PC-9 (cell line): ENCODE results near the gene TMPRSS4. TPM values are rescaled to one million over a fixed set of nuclear protein-coding genes. Genes with fewer than 3 reads are reported as not detected.

Experiments
- BruUV-seq: library from RNA; stranded (reverse); fragments of 400-500 nt; replicated peaks from 2 replicates; lab custom pipeline; 2021; lab: Mats Ljungman, UMichigan
- CTCF ChIA-PET: fragments of 300-600 bp; sonication (Branson Sonifier 250); formaldehyde crosslinking; loops from one replicate; lab custom pipeline; 2022; ENCODE audit warnings: antibody characterized with exemption; lab: Charles Lee
- POLR2A ChIA-PET: fragments of 300-600 bp; sonication (Branson Sonifier 250); formaldehyde crosslinking; loops from one replicate; lab custom pipeline; 2022; ENCODE audit warnings: antibody characterized with exemption; ENCODE audit not compliant: unreplicated experiment; lab: Charles Lee
- DNase-seq, 2 experiments: peaks; one replicate each; pipeline versions ENCODE4 v3.0.0 to v3.0.0-alpha.2; 2015 to 2022; ENCODE audit warnings: mixed read lengths in 1 of 2
- H2AFZ ChIP-seq: fragments of 200-600 bp; sonication (generic); 2 replicates; pipeline ENCODE4 v1.8.1; 2017; ENCODE audit warnings: antibody characterized with exemption
- H3F3A ChIP-seq: fragments of 200-600 bp; sonication (generic); 2 replicates; pipeline ENCODE4 v1.8.1; 2017; ENCODE audit warnings: antibody characterized with exemption, mild to moderate bottlenecking, low read depth; ENCODE audit not compliant: insufficient read depth
- H3K27ac ChIP-seq: fragments of 200-600 bp; sonication (generic); 2 replicates; pipeline ENCODE4 v1.6.1; 2016; ENCODE audit warnings: mixed run types
- H3K27me3 ChIP-seq: fragments of 200-600 bp; sonication (generic); 2 replicates; pipeline ENCODE4 v1.6.1; 2016; ENCODE audit warnings: low read depth, mixed run types; ENCODE audit not compliant: insufficient read depth
- H3K36me3 ChIP-seq: fragments of 200-600 bp; sonication (generic); 2 replicates; pipeline ENCODE4 v1.6.1; 2016; ENCODE audit warnings: low read depth, mixed run types
- H3K4me1 ChIP-seq: fragments of 200-600 bp; sonication (generic); replicated peaks from 2 replicates; pipeline ENCODE4 v1.6.1; 2016; ENCODE audit warnings: mixed run types; ENCODE audit not compliant: insufficient read depth
- H3K4me2 ChIP-seq: fragments of 200-600 bp; sonication (generic); 2 replicates; pipeline ENCODE4 v1.6.1; 2017; ENCODE audit warnings: mixed run types
- H3K4me3 ChIP-seq: fragments of 200-600 bp; sonication (generic); 2 replicates; pipeline ENCODE4 v1.6.1; 2016; ENCODE audit warnings: mixed run types
- H3K79me2 ChIP-seq: fragments of 200-600 bp; sonication (generic); 2 replicates; pipeline ENCODE4 v1.6.1; 2017; ENCODE audit warnings: low read depth, mixed run types
- H3K9me2 ChIP-seq: fragments of 200-600 bp; sonication (generic); 2 replicates; pipeline ENCODE4 v1.8.1; 2017; ENCODE audit warnings: mild to moderate bottlenecking; ENCODE audit not compliant: insufficient read depth
- H3K9me3 ChIP-seq: fragments of 200-600 bp; sonication (generic); 2 replicates; pipeline ENCODE4 v1.8.1; 2016; ENCODE audit warnings: low read depth; ENCODE audit not compliant: insufficient read depth
- H4K20me1 ChIP-seq: fragments of 200-600 bp; sonication (generic); 2 replicates; pipeline ENCODE4 v1.8.1; 2017; ENCODE audit not compliant: insufficient read depth
- EZH2 ChIP-seq: fragments of 200-600 bp; sonication (generic); IDR thresholded peaks from 2 replicates; pipeline ENCODE4 v1.8.0; 2017; ENCODE audit warnings: antibody characterized with exemption, low read depth
- intact Hi-C: fragments of 100-400 bp; cut with micrococcal nuclease; formaldehyde crosslinking; loops from one replicate; pipeline ENCODE4 v1.10.0; 2022; ENCODE audit not compliant: unreplicated experiment
- total RNA-seq: library from RNA; stranded (reverse); gene quantifications from 2 replicates; pipeline ENCODE4 v1.2.3, GENCODE V29; 2021
- TF ChIP-seq, protein P1 (sequence below): fragments of 200-600 bp; sonication (generic); conservative IDR thresholded peaks from 2 replicates; pipeline ENCODE4 v1.6.1; 2017; ENCODE audit warnings: mixed run types, antibody characterized with exemption, mild to moderate bottlenecking, moderate library complexity

TMPRSS4 gene
- total RNA-seq, 1 experiment from 2014 or later = 27.6 TPM

DNA sequence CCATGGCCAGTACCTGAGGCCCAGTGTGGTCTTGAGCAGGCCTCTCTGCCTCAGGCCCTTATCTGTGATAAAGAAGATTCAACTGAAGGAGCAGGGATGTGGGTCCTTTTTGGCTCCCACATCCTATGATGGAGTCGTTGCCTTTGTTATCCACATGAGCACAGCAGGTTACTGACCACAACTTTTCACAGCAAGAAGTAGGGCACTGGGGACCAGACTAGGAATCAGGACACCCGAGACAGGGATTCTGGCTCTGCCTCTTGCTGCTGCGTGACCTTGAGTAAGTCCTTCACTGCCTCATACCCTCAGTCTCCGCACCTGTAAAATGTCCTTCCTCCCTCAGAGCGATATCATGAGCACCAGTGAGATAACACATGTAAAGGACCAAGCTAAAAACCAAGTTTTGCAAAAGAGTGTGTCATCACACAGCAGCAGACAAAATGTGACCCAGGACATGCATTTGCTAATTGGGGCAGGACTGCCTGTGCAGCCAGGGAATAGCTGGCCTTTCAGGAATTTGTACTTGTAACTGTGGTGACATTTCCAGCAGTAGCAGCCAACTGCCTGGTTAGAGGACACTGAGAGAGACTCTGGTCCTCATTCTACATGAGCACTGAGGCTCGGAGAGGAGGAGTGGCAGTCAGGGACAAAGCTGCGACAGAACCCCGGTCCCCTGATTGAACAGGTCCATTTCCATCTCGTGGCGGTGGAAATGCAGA lies 23.1 kb downstream of the TMPRSS4 start:
- Histone ChIP-seq H4K20me1 (no peaks in the 10 kb centered on the region), H3K9me3 (no peaks in the 10 kb centered on the region), H2AFZ (no peak overlapping the region), H3K4me1 (no peaks in the 10 kb centered on the region), H3K79me2 (no peaks in the 10 kb centered on the region), H3K4me2 (no peak overlapping the region), H3K36me3 (no peaks in the 10 kb centered on the region), H3F3A (no peaks in the 10 kb centered on the region), H3K27ac (no peak overlapping the region), H3K27me3 (no peaks in the 10 kb centered on the region), H3K4me3 (no peak overlapping the region), H3K9me2 (no peaks in the 10 kb centered on the region)
- intact Hi-C loops = no loop called here
- DNase-seq = no peak
- TF ChIP-seq, protein P1, sequence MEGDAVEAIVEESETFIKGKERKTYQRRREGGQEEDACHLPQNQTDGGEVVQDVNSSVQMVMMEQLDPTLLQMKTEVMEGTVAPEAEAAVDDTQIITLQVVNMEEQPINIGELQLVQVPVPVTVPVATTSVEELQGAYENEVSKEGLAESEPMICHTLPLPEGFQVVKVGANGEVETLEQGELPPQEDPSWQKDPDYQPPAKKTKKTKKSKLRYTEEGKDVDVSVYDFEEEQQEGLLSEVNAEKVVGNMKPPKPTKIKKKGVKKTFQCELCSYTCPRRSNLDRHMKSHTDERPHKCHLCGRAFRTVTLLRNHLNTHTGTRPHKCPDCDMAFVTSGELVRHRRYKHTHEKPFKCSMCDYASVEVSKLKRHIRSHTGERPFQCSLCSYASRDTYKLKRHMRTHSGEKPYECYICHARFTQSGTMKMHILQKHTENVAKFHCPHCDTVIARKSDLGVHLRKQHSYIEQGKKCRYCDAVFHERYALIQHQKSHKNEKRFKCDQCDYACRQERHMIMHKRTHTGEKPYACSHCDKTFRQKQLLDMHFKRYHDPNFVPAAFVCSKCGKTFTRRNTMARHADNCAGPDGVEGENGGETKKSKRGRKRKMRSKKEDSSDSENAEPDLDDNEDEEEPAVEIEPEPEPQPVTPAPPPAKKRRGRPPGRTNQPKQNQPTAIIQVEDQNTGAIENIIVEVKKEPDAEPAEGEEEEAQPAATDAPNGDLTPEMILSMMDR = no peak
- no peak for TF ChIP-seq EZH2
- ChIA-PET POLR2A (no interaction called here), CTCF (interaction anchor here (0.9 kb wide), 1 partner anchor 172 kb away, joined by 7 read pairs; no protein-coding TSS in a partner anchor)
- no TSS peak for BruUV-seq

DNA sequence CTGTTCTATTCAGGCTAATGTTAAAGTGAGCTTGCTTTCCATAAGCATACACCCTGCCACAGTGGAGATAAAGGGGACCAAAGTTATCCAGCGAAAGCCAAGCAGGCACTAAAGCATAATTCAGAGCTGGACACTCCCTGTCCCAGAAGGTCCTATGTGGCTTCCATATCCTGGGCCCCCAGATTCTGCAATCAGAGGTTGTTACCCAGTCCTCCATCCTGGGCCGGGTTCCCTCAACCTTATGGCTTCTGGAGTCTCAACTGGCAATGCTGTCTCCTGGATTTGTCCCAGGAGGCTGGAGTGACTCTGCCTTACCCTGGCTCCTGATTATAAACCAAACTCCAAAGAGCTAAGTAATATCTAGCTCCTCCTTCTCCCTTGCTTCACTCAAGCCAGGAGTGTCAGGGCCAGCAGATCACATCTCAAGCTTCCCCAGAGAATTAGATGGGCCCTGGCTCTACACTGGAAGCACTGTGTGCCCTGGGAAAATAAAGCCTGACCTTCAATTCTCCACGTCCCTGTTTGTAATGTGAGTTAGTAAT lies 23.9 kb downstream of the TMPRSS4 start:
- TF ChIP-seq, protein P1 = no peak
- no peak for TF ChIP-seq EZH2
- H3K4me2 ChIP-seq = no peak overlapping the region
- H3K9me3 ChIP-seq = no peaks in the 10 kb centered on the region
- H3F3A ChIP-seq = no peaks in the 10 kb centered on the region
- POLR2A ChIA-PET = no interaction called here
- DNase-seq = no peak
- H3K9me2 ChIP-seq = no peaks in the 10 kb centered on the region
- intact Hi-C loops = no loop called here
- H3K4me1 ChIP-seq = no peaks in the 10 kb centered on the region
- no peak overlapping the region for H3K27ac ChIP-seq
- no TSS peak for BruUV-seq
- H2AFZ ChIP-seq = no peak overlapping the region
- H4K20me1 ChIP-seq = no peaks in the 10 kb centered on the region
- CTCF ChIA-PET = interaction anchor here (0.9 kb wide), 1 partner anchor 173 kb away, joined by 7 read pairs; no protein-coding TSS in a partner anchor
- no peaks in the 10 kb centered on the region for H3K27me3 ChIP-seq
- no peaks in the 10 kb centered on the region for H3K36me3 ChIP-seq
- H3K4me3 ChIP-seq = no peak overlapping the region
- H3K79me2 ChIP-seq = no peaks in the 10 kb centered on the region

DNA sequence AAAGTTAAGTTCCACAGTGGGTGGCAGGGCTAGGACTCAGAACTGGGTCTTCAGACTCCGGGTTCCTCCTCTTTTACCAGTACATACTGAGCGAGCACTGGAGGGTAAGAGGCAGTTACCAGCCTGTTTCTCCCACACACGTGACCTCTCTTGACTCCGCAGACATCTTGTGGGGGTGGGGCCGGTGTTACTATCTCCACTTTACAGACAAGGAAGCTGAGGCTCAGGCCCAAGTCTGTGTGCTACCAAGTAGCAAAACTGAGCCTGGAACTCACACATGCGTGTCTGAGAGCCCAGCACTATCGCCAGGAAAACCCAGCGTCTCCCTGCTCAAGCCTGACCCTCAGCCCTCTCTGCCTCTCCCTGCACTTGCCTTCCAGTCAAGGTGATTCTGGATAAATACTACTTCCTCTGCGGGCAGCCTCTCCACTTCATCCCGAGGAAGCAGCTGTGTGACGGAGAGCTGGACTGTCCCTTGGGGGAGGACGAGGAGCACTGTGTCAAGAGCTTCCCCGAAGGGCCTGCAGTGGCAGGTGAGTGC lies 25.9 kb downstream of the TMPRSS4 start:
- Histone ChIP-seq H3K4me3 (no peak overlapping the region), H3K4me2 (no peak overlapping the region), H4K20me1 (no peaks in the 10 kb centered on the region), H3K27ac (no peak overlapping the region), H3K36me3 (no peaks in the 10 kb centered on the region), H3K9me2 (no peaks in the 10 kb centered on the region), H3K4me1 (peaks cover 7% of the 10 kb centered on the region; the same call in 1 of the 2 replicates), H3K9me3 (no peaks in the 10 kb centered on the region), H3K79me2 (no peaks in the 10 kb centered on the region), H2AFZ (no peak overlapping the region), H3K27me3 (no peaks in the 10 kb centered on the region), H3F3A (no peaks in the 10 kb centered on the region)
- no TSS peak for BruUV-seq
- ChIA-PET CTCF (no interaction called here), POLR2A (no interaction called here)
- intact Hi-C loops = no loop called here
- TF ChIP-seq EZH2 = no peak
- DNase-seq = peak in 1 of 2 experiments; percentile 33
